ENCODE measurements around the gene GBP7.

Gene GBP7

DNA sequence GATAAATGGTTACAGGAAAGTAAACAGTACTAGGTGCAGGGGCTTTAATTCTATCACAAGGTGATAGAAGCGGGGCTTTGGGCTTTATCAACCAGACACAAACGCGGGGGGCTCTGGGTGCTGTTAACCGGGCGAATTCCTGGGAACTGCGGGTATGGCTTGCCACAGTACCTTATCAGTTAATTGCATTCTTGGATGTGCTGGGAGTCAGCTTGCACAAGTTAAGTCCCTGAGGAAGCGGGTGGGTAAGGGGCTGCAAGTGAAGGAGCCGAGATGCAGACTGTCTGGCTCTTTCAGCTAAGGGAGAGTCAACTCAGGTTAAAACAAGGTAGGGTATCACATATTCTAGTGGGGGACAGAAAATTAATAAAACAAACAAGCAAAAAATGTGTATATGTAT is 22.3 kb upstream of the GBP7 start:
- no peak for ATAC-seq

DNA sequence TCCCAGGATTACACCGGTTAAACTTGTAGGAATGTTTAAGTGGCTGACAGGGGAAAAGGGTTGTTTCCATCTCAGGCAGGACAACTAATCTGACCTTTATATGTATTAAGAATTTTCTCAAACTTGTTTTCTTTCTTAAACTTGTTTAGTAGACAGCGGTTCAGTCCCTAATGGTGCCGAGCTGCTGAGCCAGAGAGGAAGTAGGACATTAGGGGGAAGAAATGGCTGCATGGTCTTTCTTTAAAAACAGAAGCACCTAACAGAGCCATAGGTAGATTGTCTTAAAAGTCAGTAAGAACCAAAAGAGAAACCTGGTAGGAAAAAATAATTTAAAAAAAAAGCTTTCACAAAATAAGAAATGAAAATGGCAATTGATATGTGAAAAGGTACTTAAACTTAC is 19.7 kb upstream of the GBP7 start:
- no peak for ATAC-seq
- TF ChIP-seq ZC3H10 (CRISPR knock-in tag; IDR thresholded peaks at IDR 0.05) = no peak
- no peak for TF ChIP-seq ZNF70 (CRISPR knock-in tag; IDR thresholded peaks at IDR 0.05)
- no peak for TF ChIP-seq OSR1 (CRISPR knock-in tag; IDR thresholded peaks at IDR 0.05)
- no peak for TF ChIP-seq ESRRG (CRISPR knock-in tag; IDR thresholded peaks at IDR 0.05)
- TF ChIP-seq GLIS3 (CRISPR knock-in tag; IDR thresholded peaks at IDR 0.05) = no peak
- no peak for TF ChIP-seq CSDC2 (CRISPR knock-in tag; IDR thresholded peaks at IDR 0.05)
- TF ChIP-seq, protein P1, sequence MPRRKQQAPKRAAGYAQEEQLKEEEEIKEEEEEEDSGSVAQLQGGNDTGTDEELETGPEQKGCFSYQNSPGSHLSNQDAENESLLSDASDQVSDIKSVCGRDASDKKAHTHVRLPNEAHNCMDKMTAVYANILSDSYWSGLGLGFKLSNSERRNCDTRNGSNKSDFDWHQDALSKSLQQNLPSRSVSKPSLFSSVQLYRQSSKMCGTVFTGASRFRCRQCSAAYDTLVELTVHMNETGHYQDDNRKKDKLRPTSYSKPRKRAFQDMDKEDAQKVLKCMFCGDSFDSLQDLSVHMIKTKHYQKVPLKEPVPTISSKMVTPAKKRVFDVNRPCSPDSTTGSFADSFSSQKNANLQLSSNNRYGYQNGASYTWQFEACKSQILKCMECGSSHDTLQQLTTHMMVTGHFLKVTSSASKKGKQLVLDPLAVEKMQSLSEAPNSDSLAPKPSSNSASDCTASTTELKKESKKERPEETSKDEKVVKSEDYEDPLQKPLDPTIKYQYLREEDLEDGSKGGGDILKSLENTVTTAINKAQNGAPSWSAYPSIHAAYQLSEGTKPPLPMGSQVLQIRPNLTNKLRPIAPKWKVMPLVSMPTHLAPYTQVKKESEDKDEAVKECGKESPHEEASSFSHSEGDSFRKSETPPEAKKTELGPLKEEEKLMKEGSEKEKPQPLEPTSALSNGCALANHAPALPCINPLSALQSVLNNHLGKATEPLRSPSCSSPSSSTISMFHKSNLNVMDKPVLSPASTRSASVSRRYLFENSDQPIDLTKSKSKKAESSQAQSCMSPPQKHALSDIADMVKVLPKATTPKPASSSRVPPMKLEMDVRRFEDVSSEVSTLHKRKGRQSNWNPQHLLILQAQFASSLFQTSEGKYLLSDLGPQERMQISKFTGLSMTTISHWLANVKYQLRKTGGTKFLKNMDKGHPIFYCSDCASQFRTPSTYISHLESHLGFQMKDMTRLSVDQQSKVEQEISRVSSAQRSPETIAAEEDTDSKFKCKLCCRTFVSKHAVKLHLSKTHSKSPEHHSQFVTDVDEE (CRISPR knock-in tag; IDR thresholded peaks at IDR 0.05) = no peak
- TF ChIP-seq ZNF565 (CRISPR knock-in tag; conservative IDR thresholded peaks at IDR 0.05; ENCODE audit: low read depth) = no peak
- no peak for TF ChIP-seq TCF4 (CRISPR knock-in tag; IDR thresholded peaks at IDR 0.05; ENCODE audit: borderline replicate concordance)

More for the DNA sequence above, 22.3 kb upstream of the GBP7 start:
- TF ChIP-seq ISL1 (CRISPR knock-in tag; IDR thresholded peaks at IDR 0.05) = 0 out of 2 replicates have a peak, but pooled peaks have one; percentile 14
- TF ChIP-seq, protein P2, sequence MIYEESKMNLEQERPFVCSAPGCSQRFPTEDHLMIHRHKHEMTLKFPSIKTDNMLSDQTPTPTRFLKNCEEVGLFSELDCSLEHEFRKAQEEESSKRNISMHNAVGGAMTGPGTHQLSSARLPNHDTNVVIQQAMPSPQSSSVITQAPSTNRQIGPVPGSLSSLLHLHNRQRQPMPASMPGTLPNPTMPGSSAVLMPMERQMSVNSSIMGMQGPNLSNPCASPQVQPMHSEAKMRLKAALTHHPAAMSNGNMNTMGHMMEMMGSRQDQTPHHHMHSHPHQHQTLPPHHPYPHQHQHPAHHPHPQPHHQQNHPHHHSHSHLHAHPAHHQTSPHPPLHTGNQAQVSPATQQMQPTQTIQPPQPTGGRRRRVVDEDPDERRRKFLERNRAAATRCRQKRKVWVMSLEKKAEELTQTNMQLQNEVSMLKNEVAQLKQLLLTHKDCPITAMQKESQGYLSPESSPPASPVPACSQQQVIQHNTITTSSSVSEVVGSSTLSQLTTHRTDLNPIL (CRISPR knock-in tag; IDR thresholded peaks at IDR 0.05; ENCODE audit: low read depth) = no peak

DNA sequence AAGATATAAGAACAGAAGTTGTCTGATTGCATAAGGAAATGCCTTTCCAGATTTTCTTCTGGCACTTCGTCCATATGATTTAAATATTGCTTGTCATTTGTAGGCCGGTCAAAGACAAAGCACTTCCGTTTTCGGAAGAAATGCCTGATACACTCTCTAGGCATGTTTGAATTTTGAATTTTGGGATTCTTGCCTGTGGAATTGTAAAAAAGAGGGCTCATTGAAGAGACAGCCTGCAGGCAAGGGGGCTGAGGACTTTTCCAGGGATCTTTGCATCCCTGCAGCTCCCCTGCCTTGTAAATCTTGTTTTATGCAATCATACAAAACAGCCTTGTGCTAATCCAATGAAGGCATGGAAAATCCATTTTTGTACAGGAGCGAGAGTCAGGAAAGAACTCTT is 15.5 kb upstream of the GBP7 start:
- no peak for ATAC-seq
- TF ChIP-seq, protein P3, sequence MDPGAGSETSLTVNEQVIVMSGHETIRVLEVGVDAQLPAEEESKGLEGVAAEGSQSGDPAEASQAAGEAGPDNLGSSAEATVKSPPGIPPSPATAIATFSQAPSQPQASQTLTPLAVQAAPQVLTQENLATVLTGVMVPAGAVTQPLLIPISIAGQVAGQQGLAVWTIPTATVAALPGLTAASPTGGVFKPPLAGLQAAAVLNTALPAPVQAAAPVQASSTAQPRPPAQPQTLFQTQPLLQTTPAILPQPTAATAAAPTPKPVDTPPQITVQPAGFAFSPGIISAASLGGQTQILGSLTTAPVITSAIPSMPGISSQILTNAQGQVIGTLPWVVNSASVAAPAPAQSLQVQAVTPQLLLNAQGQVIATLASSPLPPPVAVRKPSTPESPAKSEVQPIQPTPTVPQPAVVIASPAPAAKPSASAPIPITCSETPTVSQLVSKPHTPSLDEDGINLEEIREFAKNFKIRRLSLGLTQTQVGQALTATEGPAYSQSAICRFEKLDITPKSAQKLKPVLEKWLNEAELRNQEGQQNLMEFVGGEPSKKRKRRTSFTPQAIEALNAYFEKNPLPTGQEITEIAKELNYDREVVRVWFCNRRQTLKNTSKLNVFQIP (CRISPR knock-in tag; IDR thresholded peaks at IDR 0.05; ENCODE audit: borderline replicate concordance, low read depth) = no peak
- TF ChIP-seq RARB (CRISPR knock-in tag; IDR thresholded peaks at IDR 0.05) (no peak), PPARA (CRISPR knock-in tag; IDR thresholded peaks at IDR 0.05; ENCODE audit: borderline replicate concordance) (no peak), ESRRG (CRISPR knock-in tag; IDR thresholded peaks at IDR 0.05) (no peak), ARNTL (CRISPR knock-in tag; IDR thresholded peaks at IDR 0.05; ENCODE audit: borderline replicate concordance, low read depth) (no peak), TOX (CRISPR knock-in tag; IDR thresholded peaks at IDR 0.05; ENCODE audit: borderline replicate concordance) (no peak), ISL1 (CRISPR knock-in tag; IDR thresholded peaks at IDR 0.05) (no peak), OSR1 (CRISPR knock-in tag; IDR thresholded peaks at IDR 0.05) (no peak), BACH2 (CRISPR knock-in tag; IDR thresholded peaks at IDR 0.05; ENCODE audit: borderline replicate concordance) (no peak)
- TF ChIP-seq, protein P4, sequence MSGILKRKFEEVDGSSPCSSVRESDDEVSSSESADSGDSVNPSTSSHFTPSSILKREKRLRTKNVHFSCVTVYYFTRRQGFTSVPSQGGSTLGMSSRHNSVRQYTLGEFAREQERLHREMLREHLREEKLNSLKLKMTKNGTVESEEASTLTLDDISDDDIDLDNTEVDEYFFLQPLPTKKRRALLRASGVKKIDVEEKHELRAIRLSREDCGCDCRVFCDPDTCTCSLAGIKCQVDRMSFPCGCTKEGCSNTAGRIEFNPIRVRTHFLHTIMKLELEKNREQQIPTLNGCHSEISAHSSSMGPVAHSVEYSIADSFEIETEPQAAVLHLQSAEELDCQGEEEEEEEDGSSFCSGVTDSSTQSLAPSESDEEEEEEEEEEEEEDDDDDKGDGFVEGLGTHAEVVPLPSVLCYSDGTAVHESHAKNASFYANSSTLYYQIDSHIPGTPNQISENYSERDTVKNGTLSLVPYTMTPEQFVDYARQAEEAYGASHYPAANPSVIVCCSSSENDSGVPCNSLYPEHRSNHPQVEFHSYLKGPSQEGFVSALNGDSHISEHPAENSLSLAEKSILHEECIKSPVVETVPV (CRISPR knock-in tag; IDR thresholded peaks at IDR 0.05) = no peak
- TF ChIP-seq, protein P2 (CRISPR knock-in tag; IDR thresholded peaks at IDR 0.05; ENCODE audit: low read depth) = no peak
- TF ChIP-seq, protein P1 (CRISPR knock-in tag; IDR thresholded peaks at IDR 0.05) = no peak

All from SK-N-SH treated with all-trans-retinoic acid at 6 μM for 48 hours (cell line).